Neural crest cell (in vitro differentiated cells): ENCODE data around the gene EEF2K. TPM values are rescaled to one million over a fixed set of nuclear protein-coding genes. Genes with fewer than 3 reads are reported as not detected.

ENCODE experiments used
- DNase-seq: peaks from one replicate; pipeline ENCODE4 v3.0.0; 2021; ENCODE audit warnings: low read depth, mixed read lengths, low spot score
- H3K27ac Mint-ChIP-seq: one replicate; pipeline ENCODE4 v1.8.0; 2021; ENCODE audit warnings: mild to moderate bottlenecking, mixed read lengths; ENCODE audit not compliant: unreplicated experiment
- H3K27me3 Mint-ChIP-seq: 2 replicates; pipeline ENCODE4 v1.8.0; 2021; ENCODE audit warnings: low read depth, mild to moderate bottlenecking, mixed read lengths
- H3K36me3 Mint-ChIP-seq: 2 replicates; pipeline ENCODE4 v1.8.0; 2021; ENCODE audit warnings: low read depth, mild to moderate bottlenecking, mixed read lengths
- H3K4me1 Mint-ChIP-seq: 2 replicates; pipeline ENCODE4 v1.8.0; 2021; ENCODE audit warnings: mixed read lengths
- H3K4me3 Mint-ChIP-seq: one replicate; pipeline ENCODE4 v1.8.0; 2021; ENCODE audit warnings: mild to moderate bottlenecking, mixed read lengths
- H3K9me3 Mint-ChIP-seq: 2 replicates; pipeline ENCODE4 v1.8.0; 2021; ENCODE audit warnings: mixed read lengths
- total RNA-seq: library from RNA; stranded (reverse); gene quantifications from 2 replicates; pipeline ENCODE4 v1.2.1, GENCODE V29; 2021
- TF ChIP-seq, protein P1 (sequence below): fragments of 200-600 bp; sonication (generic); conservative IDR thresholded peaks from 2 replicates; pipeline ENCODE4 v1.5.0; 2021; ENCODE audit warnings: antibody characterized with exemption, mild to moderate bottlenecking

The EEF2K gene
- total RNA-seq, 1 donor from 2014 or later = 20.3 TPM

DNA sequence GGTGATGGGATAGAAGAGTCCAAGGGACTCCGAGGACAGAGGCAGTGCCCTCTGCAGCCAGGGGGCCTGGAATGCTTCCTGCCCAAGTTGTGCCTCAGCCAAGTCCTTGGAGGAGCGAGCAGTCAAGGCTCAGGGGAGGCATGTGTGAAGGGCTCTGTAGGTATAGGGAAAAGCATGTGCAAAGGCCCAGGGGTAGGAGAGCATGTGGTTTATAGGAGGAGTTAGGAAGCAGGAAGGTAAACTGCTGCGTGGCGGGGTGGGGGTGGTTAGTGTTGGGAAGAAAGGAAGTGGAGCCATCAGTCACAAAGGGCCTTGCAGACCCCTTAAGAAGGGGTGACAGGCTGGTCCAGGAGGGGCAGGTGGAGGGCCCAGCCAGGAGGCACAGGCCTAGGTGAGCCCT, 98.3 kb downstream of the EEF2K start:
- H3K4me1 Mint-ChIP-seq = peaks cover 11% of the 10 kb centered on the region
- TF ChIP-seq, protein P1, sequence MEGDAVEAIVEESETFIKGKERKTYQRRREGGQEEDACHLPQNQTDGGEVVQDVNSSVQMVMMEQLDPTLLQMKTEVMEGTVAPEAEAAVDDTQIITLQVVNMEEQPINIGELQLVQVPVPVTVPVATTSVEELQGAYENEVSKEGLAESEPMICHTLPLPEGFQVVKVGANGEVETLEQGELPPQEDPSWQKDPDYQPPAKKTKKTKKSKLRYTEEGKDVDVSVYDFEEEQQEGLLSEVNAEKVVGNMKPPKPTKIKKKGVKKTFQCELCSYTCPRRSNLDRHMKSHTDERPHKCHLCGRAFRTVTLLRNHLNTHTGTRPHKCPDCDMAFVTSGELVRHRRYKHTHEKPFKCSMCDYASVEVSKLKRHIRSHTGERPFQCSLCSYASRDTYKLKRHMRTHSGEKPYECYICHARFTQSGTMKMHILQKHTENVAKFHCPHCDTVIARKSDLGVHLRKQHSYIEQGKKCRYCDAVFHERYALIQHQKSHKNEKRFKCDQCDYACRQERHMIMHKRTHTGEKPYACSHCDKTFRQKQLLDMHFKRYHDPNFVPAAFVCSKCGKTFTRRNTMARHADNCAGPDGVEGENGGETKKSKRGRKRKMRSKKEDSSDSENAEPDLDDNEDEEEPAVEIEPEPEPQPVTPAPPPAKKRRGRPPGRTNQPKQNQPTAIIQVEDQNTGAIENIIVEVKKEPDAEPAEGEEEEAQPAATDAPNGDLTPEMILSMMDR = no peak
- H3K36me3 Mint-ChIP-seq = no peaks in the 10 kb centered on the region
- no peak overlapping the region for H3K4me3 Mint-ChIP-seq
- no peaks in the 10 kb centered on the region for H3K9me3 Mint-ChIP-seq
- no peak overlapping the region for H3K27ac Mint-ChIP-seq
- H3K27me3 Mint-ChIP-seq = no peaks in the 10 kb centered on the region
- DNase-seq = no peak

DNA sequence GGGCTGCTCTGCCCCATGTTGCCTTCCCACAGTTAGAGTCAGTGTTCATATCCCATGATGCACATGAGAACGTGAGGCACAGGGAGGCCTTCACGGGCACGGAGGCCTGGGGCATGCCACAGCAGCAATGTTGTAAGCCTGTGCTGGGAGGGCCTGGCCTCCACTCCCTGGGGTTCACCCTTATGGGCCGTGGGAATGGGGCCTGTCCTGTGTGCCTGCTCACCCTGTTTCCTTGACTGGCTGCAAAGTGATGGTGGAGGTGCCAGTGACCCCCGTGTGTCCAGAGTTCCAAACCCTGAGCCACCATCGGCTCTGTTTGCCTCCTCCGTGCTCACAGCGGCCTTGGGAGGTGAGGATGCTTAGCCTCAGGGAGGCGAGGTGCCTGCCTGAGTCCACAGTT, 100.7 kb downstream of the EEF2K start:
- Mint-ChIP-seq H3K4me1 (no peaks in the 10 kb centered on the region), H3K36me3 (peaks cover 3% of the 10 kb centered on the region), H3K27me3 (no peaks in the 10 kb centered on the region), H3K9me3 (no peaks in the 10 kb centered on the region), H3K4me3 (no peak overlapping the region), H3K27ac (no peak overlapping the region)
- DNase-seq = no peak
- TF ChIP-seq, protein P1 = no peak

DNA sequence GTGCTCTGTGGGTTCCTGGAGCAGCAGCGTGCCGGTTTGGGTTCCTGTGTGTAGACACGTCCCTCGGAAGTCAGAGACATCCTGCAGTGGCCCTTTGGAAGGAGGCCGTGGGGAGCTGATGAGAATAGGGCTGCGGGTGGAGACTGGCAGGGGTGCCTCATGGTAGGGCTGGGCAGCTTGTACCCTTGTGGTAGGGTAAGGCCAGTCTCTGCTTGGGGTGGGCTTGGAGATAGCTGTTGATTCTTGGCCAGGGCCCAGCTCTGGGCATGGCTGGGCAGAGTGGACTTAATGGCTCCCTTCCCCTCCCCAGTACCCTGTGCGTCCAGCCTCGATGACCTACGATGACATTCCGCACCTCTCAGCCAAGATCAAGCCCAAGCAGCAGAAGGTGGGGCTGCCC, 101.8 kb downstream of the EEF2K start:
- DNase-seq = no peak
- Mint-ChIP-seq H3K4me1 (no peaks in the 10 kb centered on the region), H3K27me3 (no peaks in the 10 kb centered on the region), H3K9me3 (no peaks in the 10 kb centered on the region), H3K36me3 (peaks cover 6% of the 10 kb centered on the region), H3K27ac (no peak overlapping the region), H3K4me3 (no peak overlapping the region)
- TF ChIP-seq, protein P1 = no peak

DNA sequence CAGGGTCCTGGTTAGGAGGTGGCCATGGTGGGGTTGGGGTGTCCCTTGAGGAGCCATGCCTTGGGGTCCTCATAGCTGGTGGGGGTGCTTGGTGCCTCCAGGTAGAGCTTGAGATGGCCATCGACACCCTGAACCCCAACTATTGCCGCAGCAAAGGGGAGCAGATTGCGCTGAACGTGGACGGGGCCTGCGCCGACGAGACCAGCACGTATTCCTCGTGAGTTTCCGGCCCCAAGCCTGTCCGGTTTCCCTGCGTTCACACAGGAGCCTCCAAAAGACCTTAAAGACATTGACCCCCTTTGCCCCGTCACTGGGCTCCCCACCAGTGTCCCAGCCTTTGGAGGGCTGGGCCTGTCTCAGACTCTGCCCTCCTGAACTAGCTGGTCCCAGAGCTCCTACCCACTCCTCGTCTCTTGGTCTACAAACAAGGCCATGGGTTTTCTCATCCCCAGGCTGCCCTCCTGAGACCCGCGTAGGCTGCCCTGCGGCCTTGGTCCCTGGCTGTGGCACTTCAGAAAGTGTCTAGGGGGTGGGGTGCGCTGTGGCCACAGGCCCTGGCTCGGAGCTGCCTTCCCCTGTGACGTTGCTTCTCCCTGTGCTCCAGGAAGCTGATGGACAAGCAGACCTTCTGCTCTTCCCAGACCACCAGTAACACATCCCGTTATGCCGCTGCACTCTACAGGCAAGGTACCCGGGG, 102.9 kb downstream of the EEF2K start:
- no peaks in the 10 kb centered on the region for H3K4me1 Mint-ChIP-seq
- H3K27me3 Mint-ChIP-seq = no peaks in the 10 kb centered on the region
- TF ChIP-seq, protein P1 = no peak
- peaks cover 9% of the 10 kb centered on the region for H3K36me3 Mint-ChIP-seq
- no peak for DNase-seq
- H3K27ac Mint-ChIP-seq = no peak overlapping the region
- H3K9me3 Mint-ChIP-seq = no peaks in the 10 kb centered on the region
- H3K4me3 Mint-ChIP-seq = no peak overlapping the region

DNA sequence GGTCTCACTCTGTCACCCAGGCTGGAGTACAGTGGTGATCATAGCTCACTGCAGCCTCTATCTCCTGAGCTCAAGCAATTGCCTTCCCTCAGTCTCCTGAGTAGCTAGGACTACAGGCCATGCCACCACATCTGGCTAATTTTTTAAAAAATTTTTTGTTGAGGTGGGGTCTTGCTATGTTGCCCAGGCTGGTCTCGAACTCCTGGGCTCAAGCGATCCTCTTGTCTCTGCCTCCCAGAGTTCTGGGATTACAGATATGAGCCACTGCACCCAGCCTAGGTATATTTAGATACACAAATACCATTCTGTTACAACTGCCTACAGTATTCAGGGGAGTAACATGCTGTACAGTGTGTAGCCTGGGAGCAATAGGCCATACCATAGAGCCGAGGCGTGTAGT, 105.4 kb downstream of the EEF2K start:
- no peak overlapping the region for H3K4me3 Mint-ChIP-seq
- no peaks in the 10 kb centered on the region for H3K27me3 Mint-ChIP-seq
- peaks cover 9% of the 10 kb centered on the region for H3K36me3 Mint-ChIP-seq
- DNase-seq = no peak
- H3K4me1 Mint-ChIP-seq = no peaks in the 10 kb centered on the region
- TF ChIP-seq, protein P1 = no peak
- H3K9me3 Mint-ChIP-seq = no peaks in the 10 kb centered on the region
- H3K27ac Mint-ChIP-seq = no peak overlapping the region
